Spleen (tissue), 11 donors: ENCODE measurements around the gene TESK1. TPM values are rescaled to one million over a fixed set of nuclear protein-coding genes. Genes with fewer than 3 reads are reported as not detected.
A peak's percentile ranks its signal among the peaks of the same experiment; 100 is the strongest.

ENCODE experiments used
- DNase-seq: peaks from one replicate; pipeline ENCODE4 v3.0.0-alpha.2; 2020
- H3K27ac ChIP-seq, 8 donors: fragments of 200-600 bp; sonication (generic) in 7 of 8; 1 replicate in 4 of 8; 2 replicates in 4 of 8; pipeline versions ENCODE4 v1.5.0 to v1.8.0; 2016 to 2021; ENCODE audit warnings: inconsistent platforms in 4 of 8, mild to moderate bottlenecking in 4 of 8, moderate library complexity in 1 of 8
- H3K27me3 ChIP-seq, 7 donors: fragments of 200-600 bp; sonication (generic) in 6 of 7; replicated peaks in 1 of 7; 1 replicate in 4 of 7; 2 replicates in 3 of 7; pipeline versions ENCODE4 v1.5.0 to v1.8.0; 2016 to 2021; ENCODE audit warnings: inconsistent platforms in 3 of 7, mild to moderate bottlenecking in 1 of 7
- H3K36me3 ChIP-seq, 6 donors: fragments of 200-600 bp; sonication (generic) in 5 of 6; 1 replicate in 4 of 6; 2 replicates in 2 of 6; pipeline versions ENCODE4 v1.5.0 to v1.8.0; 2016 to 2021; ENCODE audit warnings: inconsistent platforms in 2 of 6
- H3K4me1 ChIP-seq, 6 donors: fragments of 200-600 bp; sonication (generic) in 5 of 6; 1 replicate in 3 of 6; 2 replicates in 3 of 6; pipeline versions ENCODE4 v1.5.0 to v1.8.0; 2016 to 2021; ENCODE audit warnings: inconsistent platforms in 3 of 6
- H3K4me3 ChIP-seq, 8 donors: fragments of 200-600 bp; sonication (generic) in 7 of 8; 1 replicate in 4 of 8; 2 replicates in 4 of 8; pipeline versions ENCODE4 v1.5.0 to v1.8.0; 2016 to 2021; ENCODE audit warnings: inconsistent platforms in 4 of 8, mild to moderate bottlenecking in 4 of 8, moderate library complexity in 2 of 8
- H3K9me3 ChIP-seq, 8 donors: fragments of 200-600 bp; sonication (generic) in 7 of 8; 1 replicate in 4 of 8; 2 replicates in 4 of 8; pipeline versions ENCODE4 v1.5.0 to v1.8.0; 2016 to 2021; ENCODE audit warnings: inconsistent platforms in 4 of 8
- CTCF ChIP-seq, 11 experiments: fragments of 200-600 bp in 7 of 11; fragments of 450-650 bp in 4 of 11; sonication (generic) in 4 of 11; IDR thresholded peaks in 8 of 11; conservative IDR thresholded peaks in 3 of 11; 1 replicate in 7 of 11; 2 replicates in 4 of 11; pipeline versions ENCODE4 v1.4.0 to v1.8.0; 2016 to 2021; ENCODE audit warnings: antibody characterized with exemption in 11 of 11, inconsistent platforms in 4 of 11, mild to moderate bottlenecking in 1 of 11
- POLR2A ChIP-seq, 3 donors: fragments of 450-650 bp; IDR thresholded peaks; one replicate each; pipeline ENCODE4 v1.5.1; 2017; ENCODE audit warnings: antibody characterized with exemption in 3 of 3, mild to moderate bottlenecking in 1 of 3
- POLR2AphosphoS5 ChIP-seq, 3 donors: sonication (generic); formaldehyde crosslinking; IDR thresholded peaks; one replicate each; pipeline ENCODE4 v1.5.1; 2017; ENCODE audit warnings: antibody characterized with exemption in 3 of 3
- WGBS, 5 donors: extraction: QIAGEN DNeasy Blood & Tissue Kit in 3 of 5; methylation state at CpG; one replicate each; pipeline versions ENCODE4 v1.1.5 to v1.1.7; 2013 to 2018; 5-methylcytosine and 5-hydroxymethylcytosine counted together
- intact Hi-C: fragments of 100-400 bp; cut with DNase I; formaldehyde crosslinking; loops from one replicate; pipeline ENCODE4 v1.15.0; 2023; ENCODE audit warnings: low total_unique reads
- polyA plus RNA-seq, 3 donors: library from polyadenylated mRNA; stranded (reverse); fragments of 200-250 nt; gene quantifications; one replicate each; pipeline ENCODE4 v1.2.1, GENCODE V29; 2013
- total RNA-seq, 7 donors: library from RNA; depleted of rRNA in 3 of 7; stranded (reverse); fragments of >200 nt in 3 of 7; fragmentation: NEBNext Ultra II Directional in 4 of 7; extraction: Animal tissue kit (Norgen Biotek cat#: 25700) in 4 of 7; gene quantifications; one replicate each; pipeline versions ENCODE4 v1.1.0 to v1.2.1, GENCODE V29; 2016 to 2021
- donor health status: healthy with polysubstance abuse.
- donor health status: DM: no; HTN: no; CAD: no; lungs with moderate emphysema.
- donor health status: DM: no; HTN: no; CAD: no.
- donor health status: Bipolar disorder and iron deficiency.
- donor health status: healthy.
- donor health status: DM: no; HTN: no; CAD: no.
- donor health status: DM: yes; HTN: yes; CAD: no.

TESK1 gene
- total and polyA plus RNA-seq, 10 donors: 15.6 to 47.1 (median 31.6) TPM

GRCh38 chr9:35615981-35616680, 11.1 kb downstream of the TESK1 start:
- no peak for DNase-seq

GRCh38 chr9:35616681-35617459, 11.8 kb downstream of the TESK1 start:
- DNase-seq: peak; percentile 94
- Histone ChIP-seq H3K4me1 (peaks cover 17 to 100% (median 62%) of the 10 kb centered on the region in 6 donors), H3K27ac (peak overlapping the region; percentile 72 to 94 (median 84)), H3K4me3 (peak overlapping the region; percentile 43 to 82 (median 56)), H3K9me3 (no peaks in the 10 kb centered on the region), H3K36me3 (peaks cover 0 to 46% (median 2%) of the 10 kb centered on the region in 6 donors), H3K27me3 (no peaks in the 10 kb centered on the region)
- WGBS, 5 donors: 8 to 11% (median 9%) methylated on average over 38 to 51 of the region's 51 CpGs
- intact Hi-C loops: no loop called here
- peak in 1 of 3 donors; percentile 31 for TF ChIP-seq POLR2A (IDR thresholded peaks at IDR 0.05)
- peak in 10 of 11 experiments; percentile 13 to 54 (median 36) for TF ChIP-seq CTCF (IDR thresholded peaks at IDR 0.05 in 8 of 11, conservative IDR thresholded peaks at IDR 0.05 in 3 of 11)
- peak; percentile 81 to 86 (median 84) for TF ChIP-seq POLR2AphosphoS5 (IDR thresholded peaks at IDR 0.05)

More at GRCh38 chr9:35615981-35616680, 11.1 kb downstream of the TESK1 start:
- Histone ChIP-seq H3K9me3 (no peaks in the 10 kb centered on the region), H3K27me3 (no peaks in the 10 kb centered on the region), H3K4me1 (peaks cover 22 to 100% (median 61%) of the 10 kb centered on the region in 6 donors), H3K36me3 (peaks cover 0 to 52% (median 2%) of the 10 kb centered on the region in 6 donors), H3K4me3 (peak overlapping the region in 6 of 8 donors; percentile 43 to 82 (median 56)), H3K27ac (peak overlapping the region in 7 of 8 donors; percentile 72 to 94 (median 87))
- intact Hi-C loops: no loop called here
- TF ChIP-seq POLR2AphosphoS5 (IDR thresholded peaks at IDR 0.05) (no peak), CTCF (IDR thresholded peaks at IDR 0.05 in 8 of 11, conservative IDR thresholded peaks at IDR 0.05 in 3 of 11) (no peak), POLR2A (IDR thresholded peaks at IDR 0.05) (no peak)
- 75 to 84% (median 82%) methylated on average over 17 of the region's 17 CpGs for WGBS, 5 donors

- Histone ChIP-seq H3K4me3 (peak overlapping the region; percentile 43 to 82 (median 56)), H3K9me3 (no peaks in the 10 kb centered on the region), H3K27ac (peak overlapping the region; percentile 72 to 94 (median 84)), H3K27me3 (no peaks in the 10 kb centered on the region), H3K4me1 (peaks cover 17 to 99% (median 62%) of the 10 kb centered on the region in 6 donors), H3K36me3 (peaks cover 0 to 39% (median 2%) of the 10 kb centered on the region in 6 donors)
- 47 to 56% (median 54%) methylated on average over 8 of the region's 8 CpGs for WGBS, 5 donors
- intact Hi-C loops: no loop called here
- DNase-seq: no peak
- TF ChIP-seq POLR2AphosphoS5 (IDR thresholded peaks at IDR 0.05) (no peak), POLR2A (IDR thresholded peaks at IDR 0.05) (no peak), CTCF (IDR thresholded peaks at IDR 0.05 in 8 of 11, conservative IDR thresholded peaks at IDR 0.05 in 3 of 11) (no peak)
Measured at GRCh38 chr9:35617548-35617947, 12.5 kb downstream of the TESK1 start.
